Large intestine (tissue), 12 donors: ENCODE results near the gene AFP. TPM values are rescaled to one million over a fixed set of nuclear protein-coding genes. Genes with fewer than 3 reads are reported as not detected.
"Not testable (repeated sequence)": the region's sequence is repeated elsewhere in the genome, so short reads cannot be mapped to it uniquely, and the experiment has no call there.

Experiments used
- DNase-seq, 2 donors: peaks; one replicate each; pipeline versions ENCODE4 v3.0.0 to v3.0.0-alpha.2; 2013
- H3K27ac ChIP-seq: one replicate; pipeline ENCODE4 v1.5.1; 2013; ENCODE audit warnings: low read length
- H3K27me3 ChIP-seq: 2 replicates; pipeline ENCODE4 v1.6.1; 2013; ENCODE audit warnings: low read length; ENCODE audit not compliant: control insufficient read depth, insufficient read depth
- H3K36me3 ChIP-seq: 2 replicates; pipeline ENCODE4 v1.6.1; 2013; ENCODE audit warnings: low read length; ENCODE audit not compliant: control insufficient read depth, insufficient read depth
- H3K4me1 ChIP-seq: one replicate; pipeline ENCODE4 v1.6.1; 2013; ENCODE audit warnings: low read length; ENCODE audit not compliant: control insufficient read depth, insufficient read depth
- H3K4me3 ChIP-seq: one replicate; pipeline ENCODE4 v1.5.1; 2013; ENCODE audit warnings: low read length
- H3K9me3 ChIP-seq: one replicate; pipeline ENCODE4 v1.6.1; 2013; ENCODE audit warnings: mild to moderate bottlenecking, low read depth, low read length, moderate library complexity; ENCODE audit not compliant: control insufficient read depth
- WGBS: methylation state at CpG from one replicate; pipeline ENCODE4 v1.1.5; 2013; ENCODE audit warnings: low lambda C conversion rate; ENCODE audit not compliant: insufficient coverage; 5-methylcytosine and 5-hydroxymethylcytosine counted together
- long read RNA-seq, 11 donors: transcript quantifications; one replicate each; lab custom pipeline, GENCODE V29; 2026
- polyA plus RNA-seq: library from polyadenylated mRNA; unstranded; fragments of 120-200 nt; gene quantifications from one replicate; pipeline ENCODE4 v1.2.1, GENCODE V29; 2013

Gene AFP
- polyA plus RNA-seq, result 442 TPM
- long read RNA-seq, donor 1, transcript AFP-203 (4 exons, 476 nt), result minor isoform, 6 of 82 reads
- long read RNA-seq, donor 1, transcript AFP-202 (15 exons, 2,484 nt), result major isoform, 41 of 82 reads
- long read RNA-seq, donor 1, partial matches to known transcripts, result 34 of 82 reads
- long read RNA-seq, donor 1, other reads (novel, unspliced or antisense), result 0 of 82 reads
- long read RNA-seq, donor 2, transcript AFP-204 (5 exons, 728 nt), result minor isoform, 6 of 256 reads
- long read RNA-seq, donor 2, transcript AFP-202 (15 exons, 2,484 nt), result major isoform, 138 of 256 reads
- long read RNA-seq, donor 2, partial matches to known transcripts, result 105 of 256 reads
- long read RNA-seq, donor 2, other reads (novel, unspliced or antisense), result 6 of 256 reads
- long read RNA-seq, donor 3, transcript AFP-202 (15 exons, 2,484 nt), result major isoform, 97 of 300 reads
- long read RNA-seq, donor 3, transcript AFP-203 (4 exons, 476 nt), result minor isoform, 9 of 300 reads
- long read RNA-seq, donor 3, partial matches to known transcripts, result 187 of 300 reads
- long read RNA-seq, donor 3, other reads (novel, unspliced or antisense), result 5 of 300 reads
- long read RNA-seq, donor 4, transcript AFP-202 (15 exons, 2,484 nt), result major isoform, 5 of 15 reads
- long read RNA-seq, donor 4, partial matches to known transcripts, result 10 of 15 reads
- long read RNA-seq, donor 4, other reads (novel, unspliced or antisense), result 0 of 15 reads
- long read RNA-seq, donor 5, transcript AFP-202 (15 exons, 2,484 nt), result major isoform, 19 of 27 reads
- long read RNA-seq, donor 5, partial matches to known transcripts, result 7 of 27 reads
- long read RNA-seq, donor 5, other reads (novel, unspliced or antisense), result 0 of 27 reads
- long read RNA-seq, donor 6, transcript AFP-202 (15 exons, 2,484 nt), result major isoform, 97 of 220 reads
- long read RNA-seq, donor 6, partial matches to known transcripts, result 118 of 220 reads
- long read RNA-seq, donor 6, other reads (novel, unspliced or antisense), result 0 of 220 reads
- long read RNA-seq, donor 7, transcript AFP-202 (15 exons, 2,484 nt), result major isoform, 39 of 81 reads
- long read RNA-seq, donor 7, partial matches to known transcripts, result 42 of 81 reads
- long read RNA-seq, donor 7, other reads (novel, unspliced or antisense), result 0 of 81 reads
- long read RNA-seq, donor 8, transcript AFP-202 (15 exons, 2,484 nt), result major isoform, 81 of 246 reads
- long read RNA-seq, donor 8, transcript AFP-203 (4 exons, 476 nt), result minor isoform, 5 of 246 reads
- long read RNA-seq, donor 8, transcript AFP-204 (5 exons, 728 nt), result minor isoform, 5 of 246 reads
- long read RNA-seq, donor 8, partial matches to known transcripts, result 154 of 246 reads
- long read RNA-seq, donor 8, other reads (novel, unspliced or antisense), result 0 of 246 reads
- long read RNA-seq, donor 9, transcript AFP-202 (15 exons, 2,484 nt), result major isoform, 93 of 253 reads
- long read RNA-seq, donor 9, transcript AFP-203 (4 exons, 476 nt), result minor isoform, 7 of 253 reads
- long read RNA-seq, donor 9, partial matches to known transcripts, result 151 of 253 reads
- long read RNA-seq, donor 9, other reads (novel, unspliced or antisense), result 0 of 253 reads
- long read RNA-seq, donor 10, transcript AFP-202 (15 exons, 2,484 nt), result major isoform, 99 of 193 reads
- long read RNA-seq, donor 10, partial matches to known transcripts, result 85 of 193 reads
- long read RNA-seq, donor 10, other reads (novel, unspliced or antisense), result 8 of 193 reads
- long read RNA-seq, donor 11, transcript AFP-202 (15 exons, 2,484 nt), result major isoform, 62 of 152 reads
- long read RNA-seq, donor 11, partial matches to known transcripts, result 83 of 152 reads
- long read RNA-seq, donor 11, other reads (novel, unspliced or antisense), result 0 of 152 reads

DNA sequence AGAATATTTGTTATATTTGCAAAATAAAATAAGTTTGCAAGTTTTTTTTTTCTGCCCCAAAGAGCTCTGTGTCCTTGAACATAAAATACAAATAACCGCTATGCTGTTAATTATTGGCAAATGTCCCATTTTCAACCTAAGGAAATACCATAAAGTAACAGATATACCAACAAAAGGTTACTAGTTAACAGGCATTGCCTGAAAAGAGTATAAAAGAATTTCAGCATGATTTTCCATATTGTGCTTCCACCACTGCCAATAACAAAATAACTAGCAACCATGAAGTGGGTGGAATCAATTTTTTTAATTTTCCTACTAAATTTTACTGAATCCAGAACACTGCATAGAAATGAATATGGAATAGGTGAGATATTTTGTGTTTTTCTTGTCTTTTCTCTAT, at the start of gene AFP:
TSS of gene AFP (plus strand) at position 238 of the 400 bp plus-strand sequence. CDS start at position 280, 42 bp downstream.
- H3K4me1 ChIP-seq, result peaks cover 13% of the 10 kb centered on the region
- 29% methylated on average over 1 of the region's 1 CpG for WGBS
- peak within 1 kb of the TSS; percentile 16 for H3K4me3 ChIP-seq
- no peaks in the 10 kb centered on the region for H3K9me3 ChIP-seq
- no peaks in the 10 kb centered on the region for H3K27me3 ChIP-seq
- no peak within 1 kb of the TSS for H3K27ac ChIP-seq
- peak in 1 of 2 donors; percentile 29 for DNase-seq
- H3K36me3 ChIP-seq, result no peaks in the 10 kb centered on the region

GRCh38 chr4:73387552-73387951, 48.5 kb upstream of the AFP start:
- no peak for DNase-seq
- Histone ChIP-seq H3K9me3 (no peaks in the 10 kb centered on the region), H3K36me3 (no peaks in the 10 kb centered on the region)

DNA sequence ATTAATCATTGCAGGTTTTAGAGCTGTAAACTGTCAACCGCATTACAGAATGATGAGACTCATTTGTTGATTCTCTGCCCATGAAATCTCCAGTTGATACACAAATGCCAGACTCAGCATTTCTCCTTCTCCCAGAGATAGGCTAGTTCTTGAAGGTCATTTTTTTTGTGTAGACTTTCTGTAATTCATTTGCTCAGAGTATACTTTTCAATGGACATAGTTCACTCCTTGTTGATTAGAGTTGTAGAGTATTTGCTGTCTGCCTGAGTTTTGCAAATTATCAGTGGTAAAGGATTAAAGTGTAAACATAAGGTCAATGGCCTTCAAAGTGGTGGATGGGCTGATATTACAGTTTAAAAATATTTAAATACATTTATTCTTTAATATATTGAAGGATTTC, 47.1 kb upstream of the AFP start:
- no peak overlapping the region for H3K4me3 ChIP-seq
- H3K27me3 ChIP-seq, result no peaks in the 10 kb centered on the region
- DNase-seq, result peak; percentile 49 to 79
- no peaks in the 10 kb centered on the region for H3K36me3 ChIP-seq
- WGBS, result no CpG with 5 or more reads among the region's 1 CpG
- no peaks in the 10 kb centered on the region for H3K9me3 ChIP-seq
- H3K27ac ChIP-seq, result peak overlapping the region; percentile 37
- H3K4me1 ChIP-seq, result peaks cover 6% of the 10 kb centered on the region

More at GRCh38 chr4:73387552-73387951, 48.5 kb upstream of the AFP start:
- Histone ChIP-seq H3K4me3 (no peak overlapping the region), H3K27ac (no peak overlapping the region), H3K27me3 (no peaks in the 10 kb centered on the region), H3K4me1 (peaks cover 6% of the 10 kb centered on the region)

DNA sequence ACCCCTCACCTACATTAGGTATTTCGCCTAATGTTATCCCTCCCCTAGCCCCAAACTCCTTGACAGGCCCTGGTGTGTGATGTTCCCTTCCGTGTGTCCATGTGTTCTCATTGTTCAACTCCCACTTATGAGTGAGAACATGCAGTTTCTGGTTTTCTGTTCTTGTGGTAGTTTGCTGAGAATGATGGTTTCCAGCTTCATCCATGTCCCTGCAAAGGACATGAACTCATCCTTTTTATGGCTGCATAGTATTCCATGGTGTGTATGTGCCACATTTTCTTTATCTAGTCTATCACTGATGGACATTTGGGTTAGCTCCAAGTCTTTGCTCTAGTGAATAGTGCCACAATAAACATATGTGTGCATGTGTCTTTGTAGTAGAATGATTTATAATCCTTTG, 46.4 kb upstream of the AFP start:
- WGBS, result 100% methylated on average over 1 of the region's 2 CpGs
- H3K27ac ChIP-seq, result peak overlapping the region; percentile 37
- H3K4me3 ChIP-seq, H3K4me1 ChIP-seq, H3K27me3 ChIP-seq, H3K9me3 ChIP-seq, H3K36me3 ChIP-seq, DNase-seq: not testable (repeated sequence)

GRCh38 chr4:73391774-73392173, 44.2 kb upstream of the AFP start:
- Histone ChIP-seq H3K9me3 (no peaks in the 10 kb centered on the region), H3K4me3 (no peak overlapping the region), H3K27ac (no peak overlapping the region), H3K4me1 (peaks cover 6% of the 10 kb centered on the region), H3K27me3 (no peaks in the 10 kb centered on the region), H3K36me3 (no peaks in the 10 kb centered on the region)
- no peak for DNase-seq

DNA sequence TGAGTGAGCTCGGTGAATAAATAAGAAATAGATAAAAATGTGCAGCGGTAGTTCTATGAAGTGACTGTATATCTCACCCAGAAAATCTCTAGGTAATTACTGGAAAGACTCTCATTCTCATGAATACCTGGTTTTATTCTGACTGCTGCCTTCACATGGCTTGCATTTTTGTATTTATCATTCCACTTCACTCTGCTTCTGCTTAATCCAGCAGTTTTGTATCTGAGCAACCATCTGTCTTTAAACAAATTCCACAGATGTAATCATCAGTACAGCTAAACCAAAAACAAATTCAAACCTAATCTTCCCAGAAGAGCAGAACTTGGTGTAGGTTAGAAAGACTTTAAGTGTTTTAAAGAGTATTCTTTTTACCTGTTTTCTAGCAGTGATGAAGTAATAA, 43.1 kb upstream of the AFP start:
- no CpG with 5 or more reads among the region's 2 CpGs for WGBS
- Histone ChIP-seq H3K27ac (no peak overlapping the region), H3K9me3 (no peaks in the 10 kb centered on the region), H3K27me3 (no peaks in the 10 kb centered on the region), H3K36me3 (no peaks in the 10 kb centered on the region), H3K4me3 (no peak overlapping the region), H3K4me1 (peaks cover 6% of the 10 kb centered on the region)
- DNase-seq, result no peak

GRCh38 chr4:73396304-73396703, 39.7 kb upstream of the AFP start:
- H3K27ac ChIP-seq, result no peak overlapping the region
- WGBS, result no CpG with 5 or more reads among the region's 1 CpG
- no peaks in the 10 kb centered on the region for H3K4me1 ChIP-seq
- H3K9me3 ChIP-seq, result no peaks in the 10 kb centered on the region
- no peak overlapping the region for H3K4me3 ChIP-seq
- DNase-seq, result no peak
- no peaks in the 10 kb centered on the region for H3K27me3 ChIP-seq
- H3K36me3 ChIP-seq, result no peaks in the 10 kb centered on the region

DNA sequence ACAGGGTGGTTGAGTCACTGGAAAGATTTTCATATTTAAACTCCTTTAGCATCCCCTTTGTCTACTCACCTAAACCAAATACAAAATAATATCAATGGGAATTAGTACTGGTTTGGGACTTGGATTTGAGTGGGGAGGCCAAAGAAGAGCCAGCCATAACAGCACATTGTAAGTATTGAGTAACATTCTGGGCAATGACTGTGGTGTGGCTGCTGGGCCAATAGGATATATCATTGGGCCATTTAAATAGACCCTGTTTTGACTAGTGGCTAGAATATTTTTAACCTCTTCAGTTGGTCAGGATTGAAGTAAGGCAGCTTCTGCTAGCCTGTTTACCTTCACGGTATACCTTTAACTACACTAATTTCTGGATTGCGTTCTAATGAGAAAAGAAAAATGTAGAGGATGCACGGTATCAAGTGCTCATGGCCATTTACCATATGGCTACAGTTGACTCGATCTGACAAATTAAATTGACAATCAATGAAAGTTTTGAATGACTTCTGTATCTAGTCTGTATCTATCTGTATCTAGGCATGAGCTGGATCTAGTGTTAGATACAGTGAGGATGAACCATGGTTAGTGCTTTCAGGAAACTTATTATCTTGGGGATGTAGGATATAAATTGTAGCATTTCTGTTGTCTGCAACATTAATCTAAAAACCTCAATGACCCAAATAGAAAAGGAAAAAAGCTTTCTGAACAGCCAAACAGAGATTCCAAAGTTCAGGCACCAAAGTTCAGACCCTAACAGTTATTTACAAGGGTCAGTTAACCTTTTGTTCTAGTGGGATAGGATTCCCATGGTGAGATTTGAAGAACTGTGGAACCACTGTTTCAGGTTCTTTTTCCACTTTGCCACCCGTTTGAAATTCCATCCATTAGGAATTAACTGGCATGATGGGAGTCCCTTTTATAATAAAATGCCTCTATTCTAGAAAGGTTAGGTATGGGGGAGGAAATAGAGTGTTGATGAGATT, 38.7 kb upstream of the AFP start:
- Histone ChIP-seq H3K27me3 (no peaks in the 10 kb centered on the region), H3K4me1 (no peaks in the 10 kb centered on the region), H3K36me3 (no peaks in the 10 kb centered on the region), H3K9me3 (no peaks in the 10 kb centered on the region), H3K27ac (no peak overlapping the region), H3K4me3 (no peak overlapping the region)
- 100% methylated on average over 1 of the region's 5 CpGs for WGBS
- no peak for DNase-seq

- Histone ChIP-seq H3K36me3 (no peaks in the 10 kb centered on the region), H3K9me3 (no peaks in the 10 kb centered on the region), H3K4me1 (no peaks in the 10 kb centered on the region), H3K4me3 (no peak overlapping the region), H3K27me3 (no peaks in the 10 kb centered on the region), H3K27ac (no peak overlapping the region)
- no peak for DNase-seq
- WGBS, result 83% methylated on average over 1 of the region's 2 CpGs
Measured at GRCh38 chr4:73401412-73401811, 34.6 kb upstream of the AFP start.
